Activated naive CD4-positive, alpha-beta T cell treated with anti-CD3 and anti-CD28 coated beads, Interleukin-2, amount 10 ng/mL, durations not matched to agents 7 days and 5 days (primary cell): ENCODE results near the gene FAM25G.
"Not testable (repeated sequence)": the region's sequence is repeated elsewhere in the genome, so short reads cannot be mapped to it uniquely, and the experiment has no call there.

Experiments
- CTCF ChIA-PET: fragments of 350-600 bp; sonication (Branson Sonifier 250); formaldehyde crosslinking; loops from one replicate; lab custom pipeline; 2021; ENCODE audit warnings: antibody characterized with exemption; lab: Charles Lee
- DNase-seq: peaks from one replicate; pipeline ENCODE4 v3.0.0-alpha.2; 2020
- H3K27ac Mint-ChIP-seq: one replicate; pipeline ENCODE4 v1.8.0; 2021; ENCODE audit warnings: mild to moderate bottlenecking, moderate library complexity, mixed read lengths
- H3K27me3 Mint-ChIP-seq: one replicate; pipeline ENCODE4 v1.8.0; 2021; ENCODE audit warnings: mild to moderate bottlenecking, mixed read lengths
- H3K36me3 Mint-ChIP-seq: one replicate; pipeline ENCODE4 v1.8.0; 2021; ENCODE audit warnings: mixed read lengths
- H3K4me1 Mint-ChIP-seq: one replicate; pipeline ENCODE4 v1.8.0; 2021; ENCODE audit warnings: mixed read lengths
- H3K4me3 Mint-ChIP-seq: one replicate; pipeline ENCODE4 v1.8.0; 2021; ENCODE audit warnings: mild to moderate bottlenecking, moderate library complexity, mixed read lengths
- H3K9me3 Mint-ChIP-seq: one replicate; pipeline ENCODE4 v1.8.0; 2021; ENCODE audit warnings: mixed read lengths

FAM25G gene

DNA sequence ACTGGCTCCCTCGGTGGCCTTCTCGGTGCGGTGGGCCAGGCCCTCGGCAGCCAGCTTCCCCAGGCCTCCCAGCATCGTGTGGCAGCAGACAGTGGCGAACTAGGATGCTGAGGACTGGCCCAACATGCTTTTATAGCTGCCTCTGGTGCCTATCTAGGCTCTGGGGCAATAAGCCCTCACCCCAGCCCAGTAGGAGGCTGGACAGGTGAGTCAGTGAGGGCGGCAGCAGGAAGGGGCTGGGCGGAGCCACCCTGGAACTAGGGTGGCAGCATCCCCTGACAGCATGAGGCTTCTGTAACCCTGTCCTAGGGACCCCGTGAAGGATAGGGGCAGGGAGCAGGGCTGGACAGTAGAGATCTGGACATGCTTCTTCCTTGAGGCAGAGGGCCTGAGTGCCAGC lies at the start of gene FAM25G:
FAM25G (minus strand) TSS at position 101 of the 400 bp plus-strand sequence; CDS start at position 75, 26 bp downstream.
- DNase-seq, H3K27ac Mint-ChIP-seq, H3K4me3 Mint-ChIP-seq, H3K36me3 Mint-ChIP-seq, H3K27me3 Mint-ChIP-seq, H3K4me1 Mint-ChIP-seq, H3K9me3 Mint-ChIP-seq, CTCF ChIA-PET: not testable (repeated sequence)

GRCh38 chr10:47536430-47536829 lies 44.9 kb upstream of the FAM25G start:
- CTCF ChIA-PET, DNase-seq, H3K27me3 Mint-ChIP-seq, H3K9me3 Mint-ChIP-seq, H3K4me3 Mint-ChIP-seq, H3K4me1 Mint-ChIP-seq, H3K27ac Mint-ChIP-seq, H3K36me3 Mint-ChIP-seq: not testable (repeated sequence)

GRCh38 chr10:47523475-47523874 lies 32.0 kb upstream of the FAM25G start, which contains the start of gene AGAP9:
Gene AGAP9, minus strand, starts transcription at chr10:47523638. Its CDS starts 112 bp downstream, at chr10:47523526.
- H3K36me3 Mint-ChIP-seq, H3K4me3 Mint-ChIP-seq, DNase-seq, H3K9me3 Mint-ChIP-seq, CTCF ChIA-PET, H3K4me1 Mint-ChIP-seq, H3K27ac Mint-ChIP-seq, H3K27me3 Mint-ChIP-seq: not testable (repeated sequence)

- H3K27me3 Mint-ChIP-seq, CTCF ChIA-PET, H3K4me1 Mint-ChIP-seq, DNase-seq, H3K4me3 Mint-ChIP-seq, H3K9me3 Mint-ChIP-seq, H3K27ac Mint-ChIP-seq, H3K36me3 Mint-ChIP-seq: not testable (repeated sequence)
These were observed 10.8 kb upstream of the FAM25G start for GRCh38 chr10:47502313-47502712.

- CTCF ChIA-PET, H3K4me3 Mint-ChIP-seq, DNase-seq, H3K4me1 Mint-ChIP-seq, H3K27ac Mint-ChIP-seq, H3K27me3 Mint-ChIP-seq, H3K9me3 Mint-ChIP-seq, H3K36me3 Mint-ChIP-seq: not testable (repeated sequence)
These were observed 2.7 kb upstream of the FAM25G start for GRCh38 chr10:47494226-47494625.

- H3K27me3 Mint-ChIP-seq, H3K4me1 Mint-ChIP-seq, H3K4me3 Mint-ChIP-seq, H3K36me3 Mint-ChIP-seq, CTCF ChIA-PET, H3K9me3 Mint-ChIP-seq, H3K27ac Mint-ChIP-seq, DNase-seq: not testable (repeated sequence)
These were observed 1.9 kb downstream of the FAM25G start for GRCh38 chr10:47489630-47490029.

DNA sequence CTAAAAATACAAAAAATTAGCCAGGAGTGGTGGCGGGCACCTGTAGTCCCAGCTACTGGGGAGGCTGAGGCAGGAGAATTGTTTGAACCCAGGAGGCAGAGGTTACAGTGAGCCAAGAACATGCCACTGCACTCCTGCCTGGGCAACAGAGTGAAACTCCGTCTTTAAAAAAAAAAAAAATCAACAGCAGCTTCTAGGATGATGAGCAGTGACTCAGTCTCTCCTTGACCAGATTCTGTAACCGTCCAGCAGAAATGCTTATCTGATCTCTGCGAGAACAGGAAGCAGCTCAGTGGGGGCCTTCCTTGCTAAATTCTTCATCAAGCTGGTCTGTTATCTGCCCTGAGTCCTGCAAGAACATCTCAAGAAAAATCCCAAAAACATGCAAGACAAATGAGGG lies 5.6 kb downstream of the FAM25G start:
- CTCF ChIA-PET, H3K27ac Mint-ChIP-seq, DNase-seq, H3K9me3 Mint-ChIP-seq, H3K4me3 Mint-ChIP-seq, H3K27me3 Mint-ChIP-seq, H3K4me1 Mint-ChIP-seq, H3K36me3 Mint-ChIP-seq: not testable (repeated sequence)

GRCh38 chr10:47484786-47485185 lies 6.7 kb downstream of the FAM25G start:
- H3K4me3 Mint-ChIP-seq, CTCF ChIA-PET, H3K9me3 Mint-ChIP-seq, DNase-seq, H3K27me3 Mint-ChIP-seq, H3K36me3 Mint-ChIP-seq, H3K27ac Mint-ChIP-seq, H3K4me1 Mint-ChIP-seq: not testable (repeated sequence)

GRCh38 chr10:47483923-47484322 lies 7.6 kb downstream of the FAM25G start, which contains the start of gene ANXA8:
Gene ANXA8, minus strand, starts transcription at chr10:47484115. Its CDS starts 182 bp downstream, at chr10:47483933.
- H3K9me3 Mint-ChIP-seq, H3K4me3 Mint-ChIP-seq, H3K27ac Mint-ChIP-seq, DNase-seq, CTCF ChIA-PET, H3K27me3 Mint-ChIP-seq, H3K4me1 Mint-ChIP-seq, H3K36me3 Mint-ChIP-seq: not testable (repeated sequence)

- CTCF ChIA-PET, DNase-seq, H3K36me3 Mint-ChIP-seq, H3K4me1 Mint-ChIP-seq, H3K27me3 Mint-ChIP-seq, H3K9me3 Mint-ChIP-seq, H3K27ac Mint-ChIP-seq, H3K4me3 Mint-ChIP-seq: not testable (repeated sequence)
These were observed 9.1 kb downstream of the FAM25G start for GRCh38 chr10:47482367-47482766.

GRCh38 chr10:47481768-47482181 lies 9.7 kb downstream of the FAM25G start:
- CTCF ChIA-PET, H3K4me1 Mint-ChIP-seq, H3K36me3 Mint-ChIP-seq, H3K27ac Mint-ChIP-seq, H3K4me3 Mint-ChIP-seq, DNase-seq, H3K9me3 Mint-ChIP-seq, H3K27me3 Mint-ChIP-seq: not testable (repeated sequence)

GRCh38 chr10:47481182-47481766 lies 10.2 kb downstream of the FAM25G start:
- H3K4me3 Mint-ChIP-seq, H3K27me3 Mint-ChIP-seq, H3K36me3 Mint-ChIP-seq, H3K9me3 Mint-ChIP-seq, H3K4me1 Mint-ChIP-seq, CTCF ChIA-PET, H3K27ac Mint-ChIP-seq, DNase-seq: not testable (repeated sequence)

DNA sequence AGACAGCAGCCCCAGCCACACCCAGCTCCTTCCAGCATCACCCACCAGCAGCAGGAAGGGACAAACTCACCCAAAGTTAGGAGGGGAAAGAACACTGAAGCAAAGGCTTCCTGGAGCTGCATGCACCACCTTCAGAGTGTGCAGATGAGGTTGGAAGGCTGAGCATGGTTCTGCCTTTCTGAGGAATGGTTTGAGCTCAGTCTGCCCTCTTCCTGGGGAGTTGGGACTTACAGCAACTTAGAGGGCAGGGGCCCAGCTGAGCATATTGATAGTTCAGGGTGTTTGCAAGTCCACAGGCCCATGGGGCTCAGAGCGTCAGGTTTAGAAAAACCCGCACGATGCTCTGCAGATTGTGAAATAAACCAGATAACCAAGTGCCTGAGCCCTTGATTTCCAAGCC lies 11.4 kb downstream of the FAM25G start:
- H3K27me3 Mint-ChIP-seq, H3K9me3 Mint-ChIP-seq, H3K27ac Mint-ChIP-seq, H3K36me3 Mint-ChIP-seq, H3K4me3 Mint-ChIP-seq, H3K4me1 Mint-ChIP-seq, CTCF ChIA-PET, DNase-seq: not testable (repeated sequence)

GRCh38 chr10:47478114-47478513 lies 13.4 kb downstream of the FAM25G start:
- H3K27ac Mint-ChIP-seq, H3K36me3 Mint-ChIP-seq, H3K9me3 Mint-ChIP-seq, DNase-seq, H3K4me1 Mint-ChIP-seq, H3K27me3 Mint-ChIP-seq, CTCF ChIA-PET, H3K4me3 Mint-ChIP-seq: not testable (repeated sequence)

GRCh38 chr10:47477078-47477477 lies 14.4 kb downstream of the FAM25G start:
- H3K4me3 Mint-ChIP-seq, CTCF ChIA-PET, H3K9me3 Mint-ChIP-seq, H3K27ac Mint-ChIP-seq, H3K27me3 Mint-ChIP-seq, H3K36me3 Mint-ChIP-seq, H3K4me1 Mint-ChIP-seq, DNase-seq: not testable (repeated sequence)

GRCh38 chr10:47475101-47475500 lies 16.4 kb downstream of the FAM25G start:
- H3K27me3 Mint-ChIP-seq, H3K9me3 Mint-ChIP-seq, H3K4me3 Mint-ChIP-seq, H3K4me1 Mint-ChIP-seq, H3K27ac Mint-ChIP-seq, CTCF ChIA-PET, DNase-seq, H3K36me3 Mint-ChIP-seq: not testable (repeated sequence)
